Fibroblast of skin of scalp (primary cell): Measurements from ENCODE around the gene LRRC58.

Source experiments
- DNase-seq: peaks from one replicate; pipeline ENCODE4 v3.0.0-alpha.2; 2013

LRRC58 gene

DNA sequence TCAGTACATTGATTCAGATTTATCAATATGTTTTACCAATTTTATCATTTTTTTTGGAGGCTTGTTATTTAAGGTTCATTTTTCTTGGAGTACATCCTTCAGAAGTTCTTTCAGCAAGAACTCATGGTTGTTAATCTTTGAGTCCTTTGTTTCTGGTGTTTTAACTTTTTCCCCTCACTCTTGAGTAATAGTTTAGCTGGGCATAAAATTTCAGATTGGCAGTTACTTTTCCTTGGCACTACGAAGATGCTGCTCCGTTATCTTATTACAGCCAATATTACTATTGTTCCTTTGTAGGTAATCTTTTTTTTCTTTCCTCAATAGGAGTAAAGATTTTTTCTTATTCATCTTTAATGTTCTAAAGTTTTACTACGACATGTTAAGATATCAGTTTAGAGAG is 9.8 kb downstream of the LRRC58 start:
- DNase-seq: no peak

GRCh38 chr3:120338517-120338916 is 10.6 kb downstream of the LRRC58 start:
- no peak for DNase-seq

GRCh38 chr3:120332646-120333045 is 16.5 kb downstream of the LRRC58 start:
- no peak for DNase-seq

DNA sequence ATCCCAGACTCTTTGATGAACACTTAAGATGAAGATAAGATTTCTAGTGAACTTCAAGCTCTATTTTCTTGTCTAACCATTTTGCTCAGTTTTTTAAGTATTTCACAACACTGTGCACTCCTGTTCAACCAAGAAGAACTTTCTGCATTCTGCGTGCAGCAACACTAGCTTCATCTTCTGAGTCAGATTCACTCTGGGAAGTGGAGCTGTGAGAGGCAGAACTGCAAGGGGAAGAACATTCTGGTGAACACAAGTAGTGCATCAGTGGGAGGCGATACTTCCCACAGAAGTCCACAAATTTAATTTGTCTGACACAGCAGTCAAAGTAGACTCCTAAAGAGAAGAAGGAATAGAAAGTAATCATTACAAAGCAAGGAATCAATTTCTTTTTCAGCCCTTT is 18.1 kb downstream of the LRRC58 start:
- DNase-seq: no peak

- DNase-seq: no peak
Observed at GRCh38 chr3:120326784-120327183, 22.4 kb downstream of the LRRC58 start.

GRCh38 chr3:120324190-120324589 is 25.0 kb downstream of the LRRC58 start:
- peak; percentile 11 for DNase-seq

DNA sequence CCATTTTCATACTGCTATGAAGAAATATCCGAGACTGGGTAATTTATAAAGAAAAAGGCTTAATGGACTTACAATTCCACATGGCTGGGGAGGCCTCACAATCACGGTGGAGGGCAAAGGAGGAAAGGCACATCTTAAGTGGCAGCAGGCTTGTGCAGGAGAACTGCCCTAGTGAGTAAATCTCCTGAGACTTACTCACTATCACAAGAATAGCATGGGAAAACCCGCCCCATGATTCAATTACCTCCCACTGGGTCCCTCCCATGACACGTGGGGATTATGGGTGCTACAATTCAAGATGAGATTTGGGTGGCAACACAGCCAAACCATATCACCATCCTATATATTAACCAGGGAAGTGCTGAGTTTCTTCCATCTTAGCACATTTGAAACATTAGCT is 25.4 kb downstream of the LRRC58 start:
- peak; percentile 5 for DNase-seq

DNA sequence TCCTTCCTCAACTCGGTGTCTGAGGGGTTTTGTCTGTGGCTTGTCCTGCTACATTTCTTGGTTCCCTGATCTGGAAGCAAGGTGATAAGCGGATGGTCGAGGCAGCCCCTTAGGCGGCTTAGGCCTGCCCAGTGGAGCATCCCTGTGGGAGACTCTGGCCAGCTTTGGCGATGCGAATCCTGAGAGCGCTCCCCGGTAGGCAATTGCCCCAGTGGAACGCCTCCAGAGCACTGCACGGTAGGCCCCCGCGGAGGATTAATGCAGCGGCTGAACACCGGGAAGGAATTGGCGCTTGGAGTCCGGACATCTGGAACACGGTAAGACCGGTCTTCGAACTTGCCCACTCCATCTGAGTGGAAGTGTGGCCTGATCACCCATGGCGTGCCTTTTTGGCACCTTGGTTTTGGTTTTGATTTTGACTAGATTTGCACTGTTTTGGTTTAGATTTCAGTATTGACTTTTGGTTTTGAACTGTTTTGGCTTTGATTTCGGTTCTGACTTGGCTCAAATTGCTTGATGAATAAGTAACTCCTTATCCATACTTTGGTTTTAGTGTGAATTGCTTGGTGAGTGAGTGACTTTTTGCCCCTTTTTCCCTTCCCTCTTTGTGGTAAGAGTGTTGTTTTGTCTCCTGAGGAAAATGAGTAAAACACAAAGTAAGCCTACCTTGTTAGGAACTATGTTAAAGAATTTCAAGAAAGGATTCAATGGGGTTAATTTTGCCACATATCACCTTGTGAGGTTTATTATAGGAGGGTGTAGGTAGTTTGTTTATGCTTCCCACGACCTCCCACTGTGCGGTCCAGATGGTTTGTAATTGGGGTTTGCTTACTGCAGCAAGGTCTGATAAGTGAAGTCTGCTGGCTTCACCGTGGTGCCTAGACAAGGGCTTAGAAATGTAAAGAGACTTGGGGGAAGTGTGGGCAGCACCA is 37.0 kb downstream of the LRRC58 start:
- DNase-seq: no peak

DNA sequence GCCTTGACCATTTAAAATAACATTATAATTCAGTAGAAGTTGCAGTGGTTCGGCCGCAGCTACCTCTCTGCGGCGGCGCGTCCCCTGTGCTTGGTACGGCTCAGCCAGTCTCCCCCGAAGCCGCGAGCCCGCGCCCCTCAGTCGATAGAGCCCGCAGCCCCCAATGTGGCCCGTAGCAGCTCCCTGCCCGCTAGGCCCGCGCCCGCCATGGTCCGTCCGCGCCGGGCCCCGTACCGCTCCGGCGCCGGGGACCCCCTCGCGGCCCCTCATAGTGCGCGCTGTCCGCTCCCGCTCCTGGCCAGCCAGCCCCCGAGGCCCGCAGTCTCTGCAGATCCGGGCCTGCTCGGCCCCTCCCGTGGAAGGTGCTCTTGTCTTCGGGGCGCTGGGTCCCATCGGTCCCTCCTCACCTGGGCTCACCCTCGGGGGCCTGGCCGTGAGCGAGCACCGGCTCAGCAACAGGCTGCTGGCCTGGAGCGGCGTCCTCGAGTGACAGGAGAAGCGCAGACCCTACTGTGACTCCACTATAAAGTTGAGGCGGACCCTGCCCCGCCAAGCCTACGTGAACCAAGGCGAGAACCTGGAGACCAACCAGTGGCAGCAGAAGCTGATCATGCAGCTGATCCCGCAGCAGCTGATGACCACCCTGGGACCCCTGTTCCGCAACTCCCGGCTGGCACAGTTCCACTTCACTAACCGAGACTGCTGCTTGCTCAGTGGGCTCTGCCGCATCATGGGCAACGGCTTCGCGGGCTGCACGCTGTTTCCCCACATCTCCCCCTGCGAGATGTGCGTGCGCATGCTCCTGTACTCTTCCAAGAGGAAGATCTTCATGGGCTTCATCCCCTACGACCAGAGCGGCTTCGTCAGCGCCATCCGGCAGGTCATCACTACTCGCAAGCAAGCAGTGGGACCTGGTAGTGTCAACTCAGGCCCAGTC is 42.4 kb downstream of the LRRC58 start:
- DNase-seq: no peak

DNA sequence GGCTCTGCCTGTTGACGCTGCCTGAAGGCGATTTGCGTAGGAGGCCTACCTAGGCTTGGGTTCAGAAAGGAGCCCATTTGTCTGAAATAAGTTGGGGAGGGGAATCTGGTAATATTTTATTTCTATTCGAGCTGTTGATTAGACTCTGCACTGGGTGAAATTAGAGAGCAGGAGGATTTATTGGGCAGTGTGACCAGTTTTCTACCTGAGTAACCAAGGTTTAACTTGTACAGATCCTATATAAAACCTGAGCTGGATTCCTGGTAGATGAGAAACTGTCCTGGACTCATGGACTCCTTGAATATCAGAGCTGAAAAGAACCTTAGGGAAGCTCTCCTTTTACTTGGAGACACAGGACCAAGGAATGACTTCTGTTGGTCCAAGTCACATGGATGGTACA is 44.5 kb downstream of the LRRC58 start:
- DNase-seq: no peak

GRCh38 chr3:120302361-120302760 is 46.8 kb downstream of the LRRC58 start:
- peak; percentile 11 for DNase-seq

GRCh38 chr3:120300971-120301370 is 48.2 kb downstream of the LRRC58 start:
- DNase-seq: no peak

- no peak for DNase-seq
Observed at GRCh38 chr3:120299403-120299802, 49.8 kb downstream of the LRRC58 start.

GRCh38 chr3:120298996-120299395 is 50.2 kb downstream of the LRRC58 start:
- DNase-seq: no peak

DNA sequence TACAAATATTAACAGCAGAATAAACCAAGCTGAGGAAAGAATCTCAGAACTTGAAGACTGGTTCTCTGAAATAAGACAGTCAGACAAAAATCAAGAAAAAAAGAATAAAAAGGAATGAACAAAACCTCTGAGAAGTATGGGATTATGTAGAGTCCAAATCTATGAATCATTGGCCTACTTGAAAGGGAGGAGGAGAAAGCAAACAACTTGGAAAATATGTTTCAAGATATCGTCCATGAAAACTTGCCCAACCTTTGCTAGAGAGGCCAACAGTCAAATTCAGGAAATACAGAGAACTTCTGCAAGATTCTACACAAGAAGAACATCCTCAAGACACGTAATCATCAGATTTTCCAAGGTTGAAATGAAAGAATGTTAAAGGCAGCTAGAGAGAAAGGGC is 57.6 kb downstream of the LRRC58 start:
- DNase-seq: peak; percentile 9

DNA sequence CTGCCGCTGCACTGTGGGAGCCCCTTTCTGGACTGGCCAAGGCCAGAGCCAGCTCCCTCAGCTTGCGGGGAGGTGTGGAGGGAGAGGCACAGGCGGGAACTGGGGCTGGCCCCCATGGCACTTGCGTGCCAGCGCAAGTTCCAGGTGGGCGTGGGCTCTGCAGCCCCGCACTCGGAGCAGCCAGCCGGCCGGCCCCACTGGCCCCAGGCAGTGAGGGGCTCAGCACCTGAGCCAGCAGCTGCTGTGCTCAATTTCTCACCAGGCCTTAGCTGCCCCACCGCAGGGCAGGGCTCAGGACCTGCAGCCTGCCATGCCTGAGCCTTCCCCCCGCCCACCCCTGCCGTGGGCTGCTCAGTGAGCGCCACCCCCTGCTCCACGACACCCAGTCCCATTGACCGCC is 59.5 kb downstream of the LRRC58 start:
- no peak for DNase-seq

DNA sequence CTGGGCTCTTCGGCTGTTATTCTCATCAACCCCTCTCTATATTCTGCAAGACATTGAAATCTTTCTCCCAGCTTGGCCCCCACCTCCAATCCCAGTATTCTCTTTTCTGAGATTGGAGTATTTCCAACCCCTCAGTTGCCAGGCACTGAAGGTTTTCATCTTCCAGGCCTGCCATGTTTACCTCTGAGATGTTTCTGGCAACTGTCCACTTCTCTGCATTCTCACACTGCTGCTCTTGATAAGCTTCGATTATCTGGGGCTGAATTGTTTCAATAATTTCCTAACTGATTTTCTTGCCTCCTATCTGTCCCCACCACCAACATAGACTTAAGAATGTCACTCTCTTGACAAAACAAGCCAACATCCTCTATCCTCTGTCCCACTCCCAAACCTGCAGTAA is 62.7 kb downstream of the LRRC58 start:
- DNase-seq: no peak

GRCh38 chr3:120285508-120285841 is 63.7 kb downstream of the LRRC58 start:
- DNase-seq: no peak

GRCh38 chr3:120284747-120285507 is 64.2 kb downstream of the LRRC58 start, which contains the start of gene GPR156:
Gene GPR156, minus strand, starts transcription at chr3:120285222. Its CDS starts 41,124 bp downstream, at chr3:120244098.
- DNase-seq: peak; percentile 37

DNA sequence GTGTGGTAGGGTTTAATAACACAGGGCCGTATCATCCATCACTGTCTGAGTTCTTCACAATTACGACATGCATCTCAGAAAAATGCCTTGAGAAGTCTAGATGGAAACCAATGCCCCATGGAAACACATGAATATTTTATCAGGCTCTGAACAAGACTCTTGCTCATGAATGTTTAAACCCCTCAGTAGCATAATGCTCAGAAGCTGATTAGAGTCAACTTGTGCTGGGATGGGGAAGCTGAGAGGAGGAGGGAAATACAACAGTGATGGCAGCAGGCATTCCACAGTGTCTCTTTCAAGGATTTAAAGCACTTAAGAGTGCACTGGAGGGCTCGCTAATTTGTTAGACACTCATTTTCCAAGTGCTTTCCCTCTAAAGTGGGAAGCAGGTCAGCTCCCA is 67.9 kb downstream of the LRRC58 start:
- DNase-seq: no peak

- DNase-seq: no peak
Observed at GRCh38 chr3:120280566-120280965, 68.6 kb downstream of the LRRC58 start.

DNA sequence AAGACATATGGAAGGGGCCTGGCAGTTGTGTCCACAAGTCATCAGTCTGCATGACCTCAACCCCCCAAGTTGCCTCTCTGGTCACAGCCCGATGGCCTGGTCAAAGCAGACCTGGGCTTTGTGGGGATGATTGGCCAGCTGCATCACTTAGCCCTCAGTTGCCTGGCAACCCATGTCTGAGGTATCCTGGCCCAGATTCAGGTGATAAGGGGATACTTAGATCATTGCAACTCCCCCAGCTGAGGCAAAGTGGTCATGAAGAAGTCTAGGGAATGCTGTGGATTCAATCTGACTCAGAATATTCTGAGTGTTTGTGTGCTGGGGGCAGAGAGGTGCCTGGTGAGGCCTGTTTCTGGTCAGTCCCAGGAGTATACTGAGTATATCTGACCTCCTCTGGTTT is 69.1 kb downstream of the LRRC58 start:
- no peak for DNase-seq

- DNase-seq: no peak
Observed at GRCh38 chr3:120276767-120277166, 72.4 kb downstream of the LRRC58 start.
